GM12878 (cell line): ENCODE data around the gene ARL4C.

Experiments
- BRCA1 ChIP-seq: IDR thresholded peaks from 2 replicates; pipeline ENCODE4 v1.6.1; 2011; ENCODE audit warnings: low read depth, low read length, improper control_type of control experiment
- CHD1 ChIP-seq: IDR thresholded peaks from 2 replicates; pipeline ENCODE4 v1.6.1; 2012; ENCODE audit warnings: low read depth, low read length, improper control_type of control experiment
- EZH2 ChIP-seq: IDR thresholded peaks from 2 replicates; pipeline ENCODE4 v1.6.1; 2012; ENCODE audit warnings: low read depth, mild to moderate bottlenecking, control low read depth, inconsistent platforms, low read length, borderline replicate concordance; ENCODE audit not compliant: control insufficient read depth
- HDGF ChIP-seq: fragments of 450-650 bp; IDR thresholded peaks from 2 replicates; pipeline ENCODE4 v1.6.1; 2016; ENCODE audit warnings: antibody characterized with exemption
- MAX ChIP-seq: IDR thresholded peaks from 2 replicates; pipeline ENCODE4 v1.6.1; 2012; ENCODE audit warnings: low read depth, low read length, improper control_type of control experiment
- POLR2A ChIP-seq: IDR thresholded peaks from 2 replicates; pipeline ENCODE4 v1.6.1; 2011; ENCODE audit warnings: low read depth, mild to moderate bottlenecking, low read length
- ZNF274 ChIP-seq: IDR thresholded peaks from one replicate; pipeline ENCODE4 v1.8.0; 2011; ENCODE audit not compliant: insufficient read length, insufficient read depth

GRCh38 chr2:234526711-234527110 lies 29.8 kb upstream of the ARL4C start:
- no peak for TF ChIP-seq CHD1
- TF ChIP-seq BRCA1, result no peak
- TF ChIP-seq EZH2, result no peak
- TF ChIP-seq MAX, result no peak
- no peak for TF ChIP-seq POLR2A
- TF ChIP-seq HDGF, result no peak
- no peak for TF ChIP-seq ZNF274
